Measurements from ENCODE around the gene CDR2.

Gene CDR2

GRCh38 chr16:22297871-22298733 lies 76.3 kb downstream of the CDR2 start (continued):
- TF ChIP-seq ZNF585B (tag by site-specific recombination; IDR thresholded peaks at IDR 0.05), result no peak
- TF ChIP-seq GLIS1 (tag by site-specific recombination; IDR thresholded peaks at IDR 0.05), result no peak; the same call in 1 of the 2 replicates
- no peak for TF ChIP-seq ZBTB6 (tag by site-specific recombination; IDR thresholded peaks at IDR 0.05)
- no peak for TF ChIP-seq ZNF354C (tag by site-specific recombination; IDR thresholded peaks at IDR 0.05; ENCODE audit: borderline replicate concordance, low read depth)
- TF ChIP-seq ZBTB10 (tag by site-specific recombination; IDR thresholded peaks at IDR 0.05), result no peak
- TF ChIP-seq ZNF76 (tag by site-specific recombination; IDR thresholded peaks at IDR 0.05; ENCODE audit: borderline replicate concordance, low read depth), result 0 out of 2 replicates have a peak, but pooled peaks have one; percentile 65
- TF ChIP-seq ZNF791 (tag by site-specific recombination; IDR thresholded peaks at IDR 0.05), result no peak
- no peak for TF ChIP-seq ZNF521 (tag by site-specific recombination; IDR thresholded peaks at IDR 0.05)
- no peak for TF ChIP-seq PRDM1 (tag by site-specific recombination; IDR thresholded peaks at IDR 0.05)
- no peak for TF ChIP-seq OSR2 (tag by site-specific recombination; IDR thresholded peaks at IDR 0.05)
- TF ChIP-seq ZBTB44 (tag by site-specific recombination; IDR thresholded peaks at IDR 0.05), result peak; percentile 79
- no peak for TF ChIP-seq ZNF549 (tag by site-specific recombination; IDR thresholded peaks at IDR 0.05)
- TF ChIP-seq GFI1B (tag by site-specific recombination; IDR thresholded peaks at IDR 0.05), result peak; percentile 47; the same call in 1 of the 2 replicates
- TF ChIP-seq GLI4 (tag by site-specific recombination; IDR thresholded peaks at IDR 0.05), result no peak
- TF ChIP-seq HOXA7 (CRISPR knock-in tag; IDR thresholded peaks at IDR 0.05; ENCODE audit: borderline replicate concordance), result no peak
- no peak for TF ChIP-seq ELK4 (IDR thresholded peaks at IDR 0.05; ENCODE audit: borderline replicate concordance, low read depth, low read length)
- no peak for TF ChIP-seq PATZ1 (tag by site-specific recombination; IDR thresholded peaks at IDR 0.05)
- no peak for TF ChIP-seq YY2 (tag by site-specific recombination; IDR thresholded peaks at IDR 0.05)
- TF ChIP-seq CTCF (tag by site-specific recombination; IDR thresholded peaks at IDR 0.05), result no peak
- peak; percentile 2 for TF ChIP-seq ZNF510 (tag by site-specific recombination; IDR thresholded peaks at IDR 0.05; ENCODE audit: insufficient replicate concordance)
- TF ChIP-seq HOXC10 (CRISPR knock-in tag; IDR thresholded peaks at IDR 0.05), result no peak
- no peak for TF ChIP-seq ZNF423 (tag by site-specific recombination; IDR thresholded peaks at IDR 0.05)
- TF ChIP-seq INSM2 (tag by site-specific recombination; IDR thresholded peaks at IDR 0.05), result peak; percentile 66; the same call in 1 of the 2 replicates
- no peak for TF ChIP-seq BCL6B (tag by site-specific recombination; IDR thresholded peaks at IDR 0.05)
- TF ChIP-seq ZNF37A (tag by site-specific recombination; IDR thresholded peaks at IDR 0.05), result peak; percentile 56; the same call in 1 of the 2 replicates
